M059J (cell line): Measurements from ENCODE around the gene RASGRP4. TPM values are rescaled to one million over a fixed set of nuclear protein-coding genes. Genes with fewer than 3 reads are reported as not detected.
A peak's percentile ranks its signal among the peaks of the same experiment; 100 is the strongest.

Experiments used
- DNase-seq: peaks from one replicate; pipeline ENCODE4 v3.0.0-alpha.2; 2012; ENCODE audit warnings: low read depth
- total RNA-seq: library from RNA; depleted of rRNA; stranded (reverse); fragments of >200 nt; shearing (Covaris generic); gene quantifications from 2 replicates; pipeline ENCODE4 v1.2.3, GENCODE V29; 2014

The RASGRP4 gene
- total RNA-seq, 1 experiment from 2014 or later = not detected

DNA sequence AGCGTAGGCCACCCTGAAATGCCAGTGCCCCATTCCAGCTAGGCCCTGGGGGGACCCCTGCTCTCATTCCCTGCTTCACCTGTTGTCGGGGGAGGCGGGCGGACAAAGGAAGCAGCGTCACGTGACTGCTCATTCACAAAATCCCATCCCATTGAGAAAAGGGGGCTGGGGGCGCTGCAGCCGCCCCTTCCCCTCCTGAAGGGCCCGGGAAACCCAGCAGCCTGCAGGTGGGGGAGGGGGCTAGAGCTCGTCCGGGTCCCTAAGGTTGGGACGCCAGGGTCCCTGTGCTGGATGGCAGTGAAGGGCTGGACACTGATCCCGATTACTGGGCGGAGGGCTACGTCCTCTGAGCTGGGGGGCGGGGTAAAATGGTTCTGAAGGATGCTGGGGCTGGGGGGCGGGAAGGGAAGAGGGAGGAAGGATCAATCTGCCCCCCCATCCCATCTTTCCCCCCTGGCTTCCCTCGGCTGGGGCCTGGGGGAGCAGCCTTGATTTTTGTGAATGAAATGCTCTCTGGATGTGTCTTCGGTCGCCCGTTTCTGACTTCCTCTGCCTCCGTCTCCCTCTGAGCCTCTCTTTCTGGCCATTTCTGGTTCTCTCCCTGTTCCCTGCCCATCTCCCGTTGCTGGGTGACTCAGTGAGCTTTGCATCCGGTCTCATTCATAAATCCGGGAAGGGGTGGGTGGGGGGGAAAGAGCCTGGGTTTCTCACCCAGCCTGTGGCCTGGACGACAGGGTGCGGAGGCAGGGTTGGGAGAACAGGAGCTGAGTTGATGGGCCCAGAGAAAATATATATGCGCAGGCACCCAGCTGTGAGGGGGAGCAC lies 36.7 kb downstream of the RASGRP4 start:
- DNase-seq = peak; percentile 87

- DNase-seq = no peak
Observed at GRCh38 chr19:38388349-38389100, 37.5 kb downstream of the RASGRP4 start, which contains the start of gene SPRED3. Gene SPRED3, plus strand, starts transcription at chr19:38388697. Its CDS starts 1,606 bp downstream, at chr19:38390303.

GRCh38 chr19:38387550-38388348 lies 38.3 kb downstream of the RASGRP4 start, which contains the start of gene GGN:
Gene GGN, minus strand, starts transcription at chr19:38388034. Its CDS starts 773 bp downstream, at chr19:38387261.
- peak; percentile 94 for DNase-seq

GRCh38 chr19:38386971-38387549 lies 39.0 kb downstream of the RASGRP4 start:
- DNase-seq = no peak

GRCh38 chr19:38386300-38386970 lies 39.6 kb downstream of the RASGRP4 start:
- DNase-seq = no peak

DNA sequence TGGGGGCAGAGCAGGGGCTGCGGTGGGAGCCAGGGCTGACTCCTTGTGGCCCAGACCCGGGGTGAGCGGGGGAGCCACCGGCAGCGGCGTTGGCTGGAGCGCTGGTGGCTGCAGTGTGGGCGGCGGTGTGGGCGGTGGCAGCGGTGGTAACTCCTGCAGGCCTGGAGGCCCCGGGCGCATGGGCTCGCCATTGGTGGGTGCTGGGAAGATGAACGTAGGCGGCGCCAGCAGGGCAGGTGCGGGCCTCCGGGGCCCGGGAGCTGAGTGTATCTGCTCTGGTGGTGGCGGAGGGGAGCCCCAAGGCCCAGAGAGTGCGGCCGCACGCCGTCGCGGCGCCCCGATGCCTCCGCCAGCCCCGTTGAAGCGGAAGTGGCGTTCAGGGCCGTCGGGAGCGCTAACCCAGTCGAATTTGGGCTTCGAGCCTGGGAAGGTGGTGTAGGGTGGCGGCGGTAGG lies 40.2 kb downstream of the RASGRP4 start:
- no peak for DNase-seq

GRCh38 chr19:38385057-38385803 lies 40.8 kb downstream of the RASGRP4 start:
- DNase-seq = no peak

DNA sequence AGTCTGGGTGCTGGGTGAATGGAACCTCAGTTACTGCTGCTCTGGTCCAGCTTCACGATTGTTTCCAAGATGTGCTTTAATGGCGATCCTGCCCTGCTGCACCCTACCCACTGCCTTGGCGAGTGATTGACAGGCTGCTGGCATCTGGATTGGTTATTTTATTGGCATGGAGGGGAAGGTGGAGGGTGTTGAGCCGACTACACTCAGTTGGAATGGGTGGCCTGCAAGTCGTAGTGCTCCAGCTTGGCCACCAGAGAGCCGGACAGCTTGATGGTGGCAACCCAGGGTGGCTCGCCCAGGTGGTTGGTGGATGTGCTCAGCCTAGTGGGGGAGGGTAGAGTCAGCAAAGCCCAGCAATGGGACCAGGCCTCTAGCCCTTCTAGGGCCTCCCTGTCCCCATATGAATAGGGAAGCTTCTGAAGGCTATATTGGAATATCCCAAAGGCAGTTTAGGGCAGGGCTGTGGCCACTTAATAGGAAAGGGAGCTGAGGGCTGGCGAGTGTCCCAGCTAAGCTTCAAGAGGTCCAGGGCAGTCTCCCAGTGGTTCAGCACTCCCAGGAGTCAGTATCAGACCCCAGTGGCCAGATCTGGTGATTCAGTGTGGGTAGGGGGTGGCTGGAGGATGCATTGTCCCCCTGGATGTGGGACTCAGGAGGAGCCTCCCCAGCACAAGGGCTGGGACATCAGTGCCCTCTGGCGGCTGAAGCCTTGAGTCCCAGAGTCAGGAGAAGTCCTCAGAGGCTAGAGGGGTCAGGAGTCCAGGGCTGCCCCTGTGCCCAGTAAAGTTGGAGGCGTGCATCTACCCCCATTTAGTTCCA lies 41.6 kb downstream of the RASGRP4 start:
- DNase-seq = no peak

GRCh38 chr19:38383743-38384142 lies 42.3 kb downstream of the RASGRP4 start:
- DNase-seq = no peak

DNA sequence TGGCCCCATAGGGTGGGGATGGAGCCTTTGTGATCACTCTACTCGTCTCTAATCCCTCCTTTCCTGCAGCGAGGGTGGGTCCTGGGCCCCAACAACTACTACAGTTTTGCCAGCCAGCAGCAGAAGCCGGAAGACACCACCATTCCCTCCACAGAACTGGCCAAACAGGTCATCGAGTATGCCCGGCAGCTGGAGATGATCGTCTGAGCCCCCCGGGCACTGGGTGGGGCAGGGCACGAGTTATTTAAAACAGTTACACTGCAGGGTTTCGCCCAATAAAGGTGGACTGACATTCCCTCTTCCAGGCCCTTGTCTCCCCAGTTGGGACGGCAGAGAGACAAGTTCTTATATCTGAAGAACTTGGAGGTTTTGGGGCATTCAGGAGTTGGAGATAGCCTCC lies 42.8 kb downstream of the RASGRP4 start:
- no peak for DNase-seq

DNA sequence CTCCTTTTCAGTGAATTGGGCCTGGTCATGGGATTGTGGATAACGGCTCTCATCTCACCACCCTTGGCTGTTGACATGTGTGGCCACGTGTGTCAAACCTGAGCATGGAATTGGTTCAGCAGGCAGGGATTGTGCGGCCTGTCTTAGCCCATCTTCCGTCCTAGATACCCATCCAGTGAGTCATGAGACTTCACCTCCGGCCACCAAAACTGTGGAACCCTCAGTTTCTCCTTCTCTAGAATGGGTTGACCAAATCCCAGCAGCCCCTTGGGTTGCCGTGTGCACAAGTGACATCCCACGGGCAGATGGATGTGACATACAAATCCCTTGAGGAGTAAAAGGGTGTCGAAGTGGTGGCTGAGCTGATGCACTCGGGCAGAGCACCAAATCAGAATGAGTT lies 44.9 kb downstream of the RASGRP4 start:
- DNase-seq = no peak

DNA sequence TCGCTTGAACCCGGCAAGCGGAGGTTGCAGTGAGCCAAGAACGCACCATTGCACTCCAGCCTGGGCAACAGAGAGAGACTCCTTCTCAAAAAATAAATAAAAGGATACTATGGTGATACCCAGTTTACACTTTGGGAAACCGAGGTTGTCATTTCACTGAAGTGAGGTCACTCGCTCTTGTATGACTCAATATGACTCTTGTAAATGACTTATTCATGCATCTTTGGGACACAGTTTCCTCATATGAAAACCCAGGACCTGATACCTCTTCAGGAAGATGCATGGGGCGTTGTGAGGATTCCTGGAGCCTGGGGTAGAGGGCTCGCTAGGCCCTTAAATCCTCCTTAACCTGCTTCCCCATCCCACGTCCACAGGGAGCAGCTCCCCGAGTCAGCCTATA lies 47.2 kb downstream of the RASGRP4 start:
- DNase-seq = peak; percentile 57

DNA sequence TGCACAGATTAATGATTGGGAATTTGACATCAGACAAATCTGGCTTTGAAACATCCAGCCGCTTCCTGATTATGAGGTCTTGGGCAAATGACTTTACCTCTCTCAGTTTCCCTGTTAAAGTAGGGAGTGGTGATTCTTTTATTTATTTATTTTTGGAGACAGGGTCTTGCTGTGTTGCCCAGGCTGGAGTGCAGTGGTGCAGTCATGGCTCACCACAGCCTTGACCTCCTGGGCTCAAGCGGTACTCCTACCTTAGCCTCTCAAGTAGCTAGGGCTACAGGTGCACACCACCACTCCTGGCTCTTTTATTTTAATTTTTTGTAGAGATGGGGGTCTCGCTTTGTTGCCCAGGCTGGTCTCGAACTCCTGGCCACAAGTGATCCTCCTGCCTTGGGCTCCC lies 49.0 kb downstream of the RASGRP4 start:
- DNase-seq = no peak

GRCh38 chr19:38376576-38376975 lies 49.4 kb downstream of the RASGRP4 start:
- no peak for DNase-seq

DNA sequence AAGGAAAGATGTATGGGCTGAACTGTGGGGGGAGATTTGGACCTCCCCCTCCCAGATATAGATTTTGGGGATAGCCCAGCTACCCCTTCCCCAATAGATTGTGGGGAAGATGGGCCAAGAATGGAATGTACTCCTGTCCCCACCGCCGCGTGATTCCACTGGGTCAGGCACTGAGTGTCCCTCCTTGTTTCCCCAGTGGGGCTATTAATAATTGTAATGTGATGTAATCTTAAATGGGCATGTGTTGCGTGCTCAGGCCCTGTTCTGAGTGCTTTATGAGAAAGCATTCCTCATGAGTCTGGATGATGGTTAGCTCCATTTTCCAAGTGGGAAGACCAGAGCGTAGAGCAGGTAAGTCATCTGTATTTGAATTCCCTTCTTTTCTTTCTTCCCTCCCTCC lies 50.3 kb downstream of the RASGRP4 start:
- no peak for DNase-seq

DNA sequence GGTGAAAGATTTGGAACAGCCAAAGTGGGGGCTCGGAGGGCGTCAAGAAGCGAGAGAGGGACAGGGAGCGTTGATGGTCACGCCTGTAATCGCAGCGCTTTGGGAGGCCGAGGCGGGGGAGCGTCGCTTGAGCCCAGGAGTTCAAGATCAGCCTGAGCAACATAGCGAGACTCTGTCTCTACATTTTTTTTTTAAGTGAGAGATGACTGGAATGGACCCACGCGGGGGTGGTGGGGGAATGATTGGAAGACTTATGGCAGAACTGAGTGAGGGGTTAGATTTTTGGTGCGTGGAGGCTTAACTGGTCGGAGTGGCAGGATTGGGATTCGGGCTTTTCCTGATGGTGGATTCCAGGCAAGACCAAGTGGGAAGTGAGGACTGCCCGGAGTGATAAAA lies 50.9 kb downstream of the RASGRP4 start:
- peak; percentile 39 for DNase-seq

- DNase-seq = peak; percentile 99
Observed at GRCh38 chr19:38374332-38375097, 51.5 kb downstream of the RASGRP4 start, which contains the start of gene PSMD8. Gene PSMD8, plus strand, starts transcription at chr19:38374571. Its CDS starts 31 bp downstream, at chr19:38374602.

DNA sequence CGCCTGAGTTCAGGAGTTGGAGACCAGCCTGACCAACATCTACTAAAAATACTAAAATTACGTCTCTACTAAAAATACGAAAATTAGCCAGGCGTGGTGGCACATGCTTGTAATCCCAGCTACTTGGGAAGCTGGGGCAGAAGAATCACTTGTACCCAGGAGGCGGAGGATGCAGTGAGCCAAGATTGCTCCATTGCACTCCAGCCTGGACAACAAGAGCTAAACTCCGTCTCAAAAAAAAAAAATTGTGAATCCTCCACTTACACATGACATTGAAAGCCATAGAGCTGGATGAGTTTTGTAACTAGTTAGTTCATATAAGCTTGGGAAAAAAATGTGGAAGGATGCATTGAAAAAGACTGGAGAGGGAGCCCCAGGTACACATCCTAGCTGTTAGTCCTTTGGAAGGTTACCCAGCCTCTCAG lies 52.1 kb downstream of the RASGRP4 start:
- no peak for DNase-seq
